ENCODE results near the gene SAP30L.

Gene SAP30L

DNA sequence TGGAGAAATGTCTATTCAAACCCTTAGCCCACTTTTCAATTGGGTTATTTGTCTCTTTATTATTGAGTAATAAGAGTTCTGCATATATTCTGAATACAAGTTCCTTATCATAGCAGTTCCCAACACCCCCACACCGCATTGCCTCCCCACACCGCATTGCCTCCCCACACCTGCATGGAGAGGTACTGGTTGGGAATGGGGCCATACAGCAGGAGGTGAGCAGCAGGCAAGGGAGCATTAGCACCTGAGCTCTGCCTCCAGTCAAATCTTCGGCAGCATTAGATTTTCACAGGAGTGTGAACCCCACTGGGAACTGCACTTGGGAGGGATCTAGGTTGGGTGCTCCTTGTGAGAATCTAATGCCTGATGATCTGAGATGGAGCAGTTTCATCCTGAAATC lies 10.6 kb upstream of the SAP30L start:
- TF ChIP-seq, protein P1, sequence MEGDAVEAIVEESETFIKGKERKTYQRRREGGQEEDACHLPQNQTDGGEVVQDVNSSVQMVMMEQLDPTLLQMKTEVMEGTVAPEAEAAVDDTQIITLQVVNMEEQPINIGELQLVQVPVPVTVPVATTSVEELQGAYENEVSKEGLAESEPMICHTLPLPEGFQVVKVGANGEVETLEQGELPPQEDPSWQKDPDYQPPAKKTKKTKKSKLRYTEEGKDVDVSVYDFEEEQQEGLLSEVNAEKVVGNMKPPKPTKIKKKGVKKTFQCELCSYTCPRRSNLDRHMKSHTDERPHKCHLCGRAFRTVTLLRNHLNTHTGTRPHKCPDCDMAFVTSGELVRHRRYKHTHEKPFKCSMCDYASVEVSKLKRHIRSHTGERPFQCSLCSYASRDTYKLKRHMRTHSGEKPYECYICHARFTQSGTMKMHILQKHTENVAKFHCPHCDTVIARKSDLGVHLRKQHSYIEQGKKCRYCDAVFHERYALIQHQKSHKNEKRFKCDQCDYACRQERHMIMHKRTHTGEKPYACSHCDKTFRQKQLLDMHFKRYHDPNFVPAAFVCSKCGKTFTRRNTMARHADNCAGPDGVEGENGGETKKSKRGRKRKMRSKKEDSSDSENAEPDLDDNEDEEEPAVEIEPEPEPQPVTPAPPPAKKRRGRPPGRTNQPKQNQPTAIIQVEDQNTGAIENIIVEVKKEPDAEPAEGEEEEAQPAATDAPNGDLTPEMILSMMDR (IDR thresholded peaks at IDR 0.05; ENCODE audit: insufficient read depth, low read length, poor library complexity, severe bottlenecking), result no peak
- H3K27me3 ChIP-seq (replicated peaks; ENCODE audit: control insufficient read depth, insufficient read depth, low read length), result no peaks in the 10 kb centered on the region
- no peak overlapping the region for H3K4me3 ChIP-seq (replicated peaks; ENCODE audit: low read depth, low read length)
- DNase-seq (ENCODE audit: extremely low read depth, insufficient read length), result no peak
- H3K36me3 ChIP-seq (ENCODE audit: control insufficient read depth, insufficient read depth, low read length), result peaks cover 6% of the 10 kb centered on the region

DNA sequence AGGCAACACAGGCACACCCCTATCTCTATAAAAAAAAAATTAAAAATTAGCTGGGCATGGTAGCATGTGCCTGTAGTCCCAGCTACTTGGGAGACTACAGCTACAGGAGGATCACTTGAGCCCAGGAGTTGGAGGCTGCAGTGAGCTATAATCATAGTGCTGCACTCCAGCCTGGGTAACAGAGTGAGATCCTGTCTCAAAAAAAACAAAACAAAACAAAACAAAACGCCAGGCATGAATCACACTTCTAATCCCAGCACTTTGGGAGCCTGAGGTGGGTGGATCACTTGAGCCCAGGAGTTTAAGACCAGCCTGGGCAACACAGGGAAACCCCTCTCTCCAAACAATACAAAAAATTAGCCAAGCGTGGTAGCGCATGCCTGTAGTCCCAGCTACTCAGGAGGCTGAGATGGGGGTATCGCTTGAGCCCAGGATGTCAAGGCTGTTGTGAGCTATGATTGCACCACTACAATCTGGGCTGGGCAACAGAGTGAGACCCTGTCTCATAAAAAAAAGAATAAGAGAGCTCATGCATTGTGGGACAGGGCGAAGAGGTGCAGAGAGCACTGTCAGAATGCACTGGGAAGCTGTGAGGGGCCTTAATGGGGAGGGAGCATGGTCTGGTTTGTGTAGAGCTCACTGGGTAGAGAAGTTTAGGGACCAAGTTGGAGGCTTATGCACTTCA lies 8.4 kb upstream of the SAP30L start:
- DNase-seq (ENCODE audit: extremely low read depth, insufficient read length), result no peak
- TF ChIP-seq, protein P1 (IDR thresholded peaks at IDR 0.05; ENCODE audit: insufficient read depth, low read length, poor library complexity, severe bottlenecking), result no peak
- Histone ChIP-seq H3K36me3 (ENCODE audit: control insufficient read depth, insufficient read depth, low read length) (peaks cover 16% of the 10 kb centered on the region), H3K27me3 (replicated peaks; ENCODE audit: control insufficient read depth, insufficient read depth, low read length) (no peaks in the 10 kb centered on the region), H3K4me3 (replicated peaks; ENCODE audit: low read depth, low read length) (no peak overlapping the region)

DNA sequence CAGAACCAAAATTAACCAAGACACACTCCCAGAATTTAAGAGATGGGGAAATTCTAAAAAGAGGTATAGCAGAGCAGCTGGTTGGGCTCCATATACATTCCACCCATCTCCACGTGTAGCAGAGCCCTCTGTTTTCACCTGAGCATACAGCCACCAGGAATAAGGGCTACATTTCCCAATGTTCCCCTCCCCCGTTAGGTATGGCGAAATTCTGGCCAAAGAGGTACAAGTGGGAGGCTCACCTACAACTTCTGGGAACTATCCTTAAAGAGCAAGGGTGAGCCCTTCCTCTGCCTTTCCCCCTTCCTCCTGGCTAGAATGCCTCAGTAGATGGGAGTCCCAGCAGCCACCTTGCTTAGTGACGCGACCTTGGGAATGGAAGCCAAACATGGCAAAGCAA lies 5.3 kb upstream of the SAP30L start:
- TF ChIP-seq, protein P1 (IDR thresholded peaks at IDR 0.05; ENCODE audit: insufficient read depth, low read length, poor library complexity, severe bottlenecking), result no peak
- no peak overlapping the region for H3K4me3 ChIP-seq (replicated peaks; ENCODE audit: low read depth, low read length)
- H3K36me3 ChIP-seq (ENCODE audit: control insufficient read depth, insufficient read depth, low read length), result peaks cover 16% of the 10 kb centered on the region
- no peaks in the 10 kb centered on the region for H3K27me3 ChIP-seq (replicated peaks; ENCODE audit: control insufficient read depth, insufficient read depth, low read length)
- no peak for DNase-seq (ENCODE audit: extremely low read depth, insufficient read length)

DNA sequence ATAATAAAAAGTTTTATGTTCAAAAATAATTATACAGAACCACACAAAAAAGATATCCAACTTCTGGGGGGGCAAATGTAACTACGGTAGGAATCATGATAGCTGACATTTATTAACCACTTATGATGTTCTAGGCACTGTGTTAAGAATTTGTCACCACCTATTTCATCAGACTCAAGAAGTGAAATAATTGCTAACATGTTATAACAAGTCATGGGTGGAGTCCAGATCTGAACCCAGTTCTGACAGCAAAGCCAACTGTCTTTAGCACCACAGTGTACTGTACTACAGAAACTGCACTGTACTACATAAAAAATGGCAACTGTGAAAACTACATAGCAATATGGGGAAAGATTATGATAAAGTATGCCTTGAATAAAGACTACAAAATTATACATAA lies 3.0 kb upstream of the SAP30L start:
- DNase-seq (ENCODE audit: extremely low read depth, insufficient read length), result no peak
- TF ChIP-seq, protein P1 (IDR thresholded peaks at IDR 0.05; ENCODE audit: insufficient read depth, low read length, poor library complexity, severe bottlenecking), result no peak
- Histone ChIP-seq H3K27me3 (replicated peaks; ENCODE audit: control insufficient read depth, insufficient read depth, low read length) (no peaks in the 10 kb centered on the region), H3K4me3 (replicated peaks; ENCODE audit: low read depth, low read length) (no peak overlapping the region), H3K36me3 (ENCODE audit: control insufficient read depth, insufficient read depth, low read length) (peaks cover 14% of the 10 kb centered on the region)

DNA sequence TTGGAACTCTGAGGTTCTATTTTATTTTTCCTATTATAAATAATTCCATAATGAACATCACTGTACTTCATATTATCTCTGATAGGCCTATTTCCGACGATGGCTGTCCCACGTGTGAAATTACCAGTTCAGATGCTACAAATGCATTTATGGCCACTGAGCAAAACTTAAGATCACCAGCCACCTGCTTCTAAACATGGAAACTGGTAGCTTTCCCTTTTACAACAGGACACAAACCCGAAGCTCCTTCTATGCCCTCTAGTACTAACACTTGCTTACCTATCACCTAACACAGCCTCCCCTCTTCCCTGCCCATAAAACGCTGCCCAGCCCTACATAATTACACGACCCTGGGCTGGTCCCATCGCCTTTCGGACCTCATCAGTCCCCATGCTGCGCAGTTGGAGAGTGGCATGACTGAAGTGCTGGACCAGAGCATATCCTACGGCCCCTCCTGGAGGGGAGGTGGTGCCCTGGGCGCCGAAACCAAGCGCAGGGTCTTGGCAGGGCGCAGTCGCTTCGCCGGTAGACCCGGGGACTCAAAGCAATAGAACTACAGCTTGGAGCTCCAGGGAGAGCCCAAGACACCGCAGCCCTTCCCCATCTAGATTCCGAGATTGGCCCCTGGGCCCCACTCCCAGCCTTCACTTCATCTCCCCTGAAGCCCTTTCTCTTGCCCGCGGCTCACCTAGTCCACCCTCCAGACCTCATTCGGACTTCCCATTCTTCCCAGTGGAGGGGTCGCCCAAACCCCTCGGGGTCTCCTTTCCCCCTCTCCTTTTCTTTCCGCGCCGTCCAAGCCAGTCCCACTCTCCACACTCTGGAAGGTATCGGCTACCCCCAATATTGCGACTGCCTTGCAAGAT lies 1.0 kb upstream of the SAP30L start:
- Histone ChIP-seq H3K4me3 (replicated peaks; ENCODE audit: low read depth, low read length) (peak overlapping the region; percentile 95), H3K27me3 (replicated peaks; ENCODE audit: control insufficient read depth, insufficient read depth, low read length) (no peaks in the 10 kb centered on the region), H3K36me3 (ENCODE audit: control insufficient read depth, insufficient read depth, low read length) (peaks cover 11% of the 10 kb centered on the region)
- TF ChIP-seq, protein P1 (IDR thresholded peaks at IDR 0.05; ENCODE audit: insufficient read depth, low read length, poor library complexity, severe bottlenecking), result no peak
- DNase-seq (ENCODE audit: extremely low read depth, insufficient read length), result peak; percentile 48

Measured in GM06990 (cell line).